HCT116 (cell line): ENCODE measurements around the gene GAB2. TPM values are rescaled to one million over a fixed set of nuclear protein-coding genes. Genes with fewer than 3 reads are reported as not detected.

Experiments
- ATAC-seq: fragments of 200-7000 bp; cut with Tn5 transposase; 2 replicates; pipeline ENCODE4 v1.9.1; 2020; ENCODE audit warnings: mild to moderate bottlenecking, moderate library complexity
- BruUV-seq: library from RNA; stranded (reverse); fragments of 400-500 nt; replicated peaks from 2 replicates; lab custom pipeline; 2021; lab: Mats Ljungman, UMichigan
- CTCF ChIA-PET: fragments of 300-600 bp; sonication (Branson Sonifier 250); formaldehyde crosslinking; loops from one replicate; lab custom pipeline; 2021; ENCODE audit warnings: antibody characterized with exemption; lab: Charles Lee
- POLR2A ChIA-PET: fragments of 300-600, 350-600 bp; sonication (Branson Sonifier 250); formaldehyde crosslinking; loops from one replicate; lab custom pipeline; 2021; ENCODE audit warnings: antibody characterized with exemption; lab: Charles Lee
- RAD21 ChIA-PET, 2 experiments: fragments of 300-600 bp; sonication (Branson Sonifier 250); formaldehyde crosslinking; loops; one replicate each; lab custom pipeline; 2023; ENCODE audit warnings: low total read pairs in 2 of 2; ENCODE audit not compliant: uncharacterized antibody in 2 of 2, unreplicated experiment in 2 of 2, low non-redundant PET in 1 of 2; lab: Charles Lee
- DNase-seq: peaks from one replicate; pipeline ENCODE4 v3.0.0-alpha.2; 2010; ENCODE audit warnings: low read depth, low spot score
- H2AFZ ChIP-seq: fragments of 200-600 bp; shearing (Covaris generic), sonication (generic); 2 replicates; pipeline ENCODE4 v1.6.1; 2017; ENCODE audit warnings: low read depth, mixed run types, mixed read lengths, antibody characterized with exemption, low read length; ENCODE audit not compliant: poor library complexity, severe bottlenecking
- H3K27ac ChIP-seq: 2 replicates; pipeline ENCODE4 v1.5.1; 2012; ENCODE audit warnings: low read depth, low read length
- H3K27me3 ChIP-seq: fragments of 200-600 bp; sonication (generic); 2 replicates; pipeline ENCODE4 v1.6.1; 2016; ENCODE audit warnings: mixed run types, low read length, mixed read lengths; ENCODE audit not compliant: insufficient read depth
- H3K36me3 ChIP-seq, 2 experiments: fragments of 200-500 bp in 1 of 2; fragments of 200-600 bp in 1 of 2; sonication (Bioruptor generic) in 1 of 2; sonication (generic) in 1 of 2; 2 replicates each; pipeline versions ENCODE4 v1.5.1 to v1.6.1; 2014 to 2016; ENCODE audit warnings: low read length in 2 of 2, inconsistent platforms in 1 of 2, mixed read lengths in 1 of 2, mixed run types in 1 of 2; ENCODE audit not compliant: insufficient read depth in 2 of 2, control insufficient read depth in 1 of 2
- H3K4me1 ChIP-seq, 2 experiments: fragments of 200-600 bp in 1 of 2; sonication (generic) in 1 of 2; 2 replicates each; pipeline versions ENCODE4 v1.5.1 to v1.6.1; 2012 to 2017; ENCODE audit warnings: low read length in 2 of 2, inconsistent platforms in 1 of 2, mild to moderate bottlenecking in 1 of 2, mixed read lengths in 1 of 2, mixed run types in 1 of 2, moderate library complexity in 1 of 2; ENCODE audit not compliant: insufficient read depth in 2 of 2, control insufficient read depth in 1 of 2
- H3K4me2 ChIP-seq: fragments of 200-600 bp; sonication (generic); 2 replicates; pipeline ENCODE4 v1.6.1; 2017; ENCODE audit warnings: mixed run types, low read length, mixed read lengths
- H3K4me3 ChIP-seq, 2 experiments: fragments of 200-600 bp in 1 of 2; sonication (generic) in 1 of 2; replicated peaks in 1 of 2; 2 replicates each; pipeline ENCODE4 v1.5.1; 2011 to 2016; ENCODE audit warnings: low read length in 2 of 2, control low read depth in 1 of 2, low read depth in 1 of 2, mild to moderate bottlenecking in 1 of 2, mixed read lengths in 1 of 2, mixed run types in 1 of 2
- H3K79me2 ChIP-seq: fragments of 200-600 bp; sonication (generic); 2 replicates; pipeline ENCODE4 v1.6.1; 2017; ENCODE audit warnings: mild to moderate bottlenecking, mixed run types, low read length, moderate library complexity, mixed read lengths; ENCODE audit not compliant: insufficient read depth
- H3K9ac ChIP-seq: fragments of 200-600 bp; sonication (generic); 2 replicates; pipeline ENCODE4 v1.6.1; 2016; ENCODE audit warnings: low read length, mixed read lengths
- H3K9me2 ChIP-seq: fragments of 200-600 bp; sonication (generic), shearing (Covaris generic); 2 replicates; pipeline ENCODE4 v1.6.1; 2017; ENCODE audit warnings: mixed run types, mild to moderate bottlenecking, moderate library complexity; ENCODE audit not compliant: insufficient read depth
- H3K9me3 ChIP-seq, 2 experiments: fragments of 200-500 bp in 1 of 2; fragments of 200-600 bp in 1 of 2; sonication (Bioruptor generic) in 1 of 2; sonication (generic) in 1 of 2; 2 replicates each; pipeline ENCODE4 v1.6.1; 2014 to 2017; ENCODE audit warnings: low read length in 2 of 2, mixed read lengths in 2 of 2, inconsistent platforms in 1 of 2, low read depth in 1 of 2, mild to moderate bottlenecking in 1 of 2, mixed run types in 1 of 2, moderate library complexity in 1 of 2; ENCODE audit not compliant: control insufficient read depth in 1 of 2, insufficient read depth in 1 of 2
- H4K20me1 ChIP-seq: fragments of 200-600 bp; sonication (generic), shearing (Covaris generic); 2 replicates; pipeline ENCODE4 v1.6.1; 2017; ENCODE audit warnings: mixed run types, mild to moderate bottlenecking, moderate library complexity; ENCODE audit not compliant: insufficient read depth
- CEBPB ChIP-seq: IDR thresholded peaks from 2 replicates; pipeline ENCODE4 v1.6.1; 2012; ENCODE audit warnings: low read depth
- EGR1 ChIP-seq: IDR thresholded peaks from 2 replicates; pipeline ENCODE4 v1.6.1; 2012; ENCODE audit warnings: low read depth
- ELF1 ChIP-seq: IDR thresholded peaks from 2 replicates; pipeline ENCODE4 v1.6.1; 2012; ENCODE audit warnings: low read depth, borderline replicate concordance
- EZH2 ChIP-seq: fragments of 200-600 bp; sonication (generic); IDR thresholded peaks from 2 replicates; pipeline ENCODE4 v1.6.1; 2017; ENCODE audit warnings: antibody characterized with exemption, mixed run types
- EZH2phosphoT487 ChIP-seq: fragments of 200-600 bp; IDR thresholded peaks from 2 replicates; pipeline ENCODE4 v1.6.1; 2018; ENCODE audit warnings: antibody characterized with exemption, borderline replicate concordance
- FOSL1 ChIP-seq: IDR thresholded peaks from 2 replicates; pipeline ENCODE4 v1.6.1; 2012; ENCODE audit warnings: low read depth
- POLR2A ChIP-seq: IDR thresholded peaks from 2 replicates; pipeline ENCODE4 v1.7.0; 2011; ENCODE audit warnings: borderline replicate concordance; ENCODE audit not compliant: insufficient read depth, insufficient read length; ENCODE audit errors: extremely low read depth
- RAD21 ChIP-seq: IDR thresholded peaks from 2 replicates; pipeline ENCODE4 v1.6.1; 2012; ENCODE audit warnings: low read depth, mild to moderate bottlenecking
- SIN3A ChIP-seq: IDR thresholded peaks from 2 replicates; pipeline ENCODE4 v1.6.1; 2012; ENCODE audit warnings: low read depth
- SP1 ChIP-seq: IDR thresholded peaks from 2 replicates; pipeline ENCODE4 v1.6.1; 2012; ENCODE audit warnings: low read depth
- SRF ChIP-seq: IDR thresholded peaks from 2 replicates; pipeline ENCODE4 v1.6.1; 2012; ENCODE audit warnings: low read depth
- YY1 ChIP-seq: IDR thresholded peaks from 2 replicates; pipeline ENCODE4 v1.6.1; 2011; ENCODE audit warnings: low read length, low read depth, moderate library complexity, mild to moderate bottlenecking; ENCODE audit not compliant: insufficient replicate concordance; ENCODE audit errors: extremely low read depth
- ZFX ChIP-seq: fragments of 450-650 bp; IDR thresholded peaks from 2 replicates; pipeline ENCODE4 v1.6.1; 2017
- ZNF274 ChIP-seq: fragments of 200-500 bp; sonication (Bioruptor generic); IDR thresholded peaks from 2 replicates; pipeline ENCODE4 v1.6.1; 2014; ENCODE audit warnings: mild to moderate bottlenecking, low read depth, low read length, inconsistent platforms
- intact Hi-C: fragments of 100-400 bp; cut with micrococcal nuclease; formaldehyde crosslinking; loops from 2 replicates; pipeline ENCODE4 v1.10.0; 2022
- total RNA-seq: library from RNA; stranded (reverse); gene quantifications from one replicate; pipeline ENCODE4 v1.2.1, GENCODE V29; 2021; ENCODE audit not compliant: unreplicated experiment
- TF ChIP-seq, protein P1 (sequence below), 3 experiments: fragments of 200-600 bp in 1 of 3; sonication (generic) in 1 of 3; IDR thresholded peaks in 2 of 3; conservative IDR thresholded peaks in 1 of 3; 2 replicates each; pipeline ENCODE4 v1.5.1; 2012 to 2017; ENCODE audit warnings: low read depth in 2 of 3, low read length in 2 of 3, antibody characterized with exemption in 1 of 3, borderline replicate concordance in 1 of 3, control low read depth in 1 of 3, mild to moderate bottlenecking in 1 of 3, mixed read lengths in 1 of 3, mixed run types in 1 of 3, moderate library complexity in 1 of 3; ENCODE audit not compliant: insufficient read depth in 1 of 3
- TF ChIP-seq, protein P2 (sequence below): IDR thresholded peaks from 2 replicates; pipeline ENCODE4 v1.6.1; 2012
- TF ChIP-seq, protein P3 (sequence below): IDR thresholded peaks from 2 replicates; pipeline ENCODE4 v1.6.1; 2011; ENCODE audit warnings: mild to moderate bottlenecking, low read length, moderate library complexity; ENCODE audit not compliant: insufficient replicate concordance; ENCODE audit errors: extremely low read depth

The GAB2 gene
- total RNA-seq, 1 experiment from 2014 or later: 1.9 TPM

DNA sequence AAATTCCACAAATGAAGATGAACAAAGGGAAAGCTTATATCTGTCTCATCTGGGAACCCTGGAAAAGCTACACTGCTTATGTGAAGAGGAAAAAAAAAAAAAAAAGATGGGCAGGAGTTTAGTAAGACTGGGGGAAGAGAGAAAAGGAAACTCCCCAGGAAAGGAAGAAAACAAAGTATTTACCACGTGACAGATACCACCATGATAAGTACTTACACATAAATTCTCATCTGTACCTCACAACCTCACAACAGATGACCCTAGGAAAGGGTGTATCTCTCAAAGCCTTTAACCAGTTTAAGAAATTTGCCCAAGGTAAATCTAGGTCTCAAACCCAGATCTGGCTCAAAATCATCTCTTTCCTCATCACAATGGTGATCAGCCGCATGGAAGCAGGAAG lies 77.1 kb downstream of the GAB2 start:
- Histone ChIP-seq H2AFZ (no peak overlapping the region), H3K4me2 (no peak overlapping the region), H3K9ac (no peak overlapping the region), H3K27ac (no peak overlapping the region), H3K4me1 (peaks cover 0 to 14% of the 10 kb centered on the region in 2 experiments; a peak in 2 of 4 replicates), H4K20me1 (no peaks in the 10 kb centered on the region)
- ChIA-PET CTCF (no interaction called here), POLR2A (no interaction called here)
- DNase-seq: no peak
- intact Hi-C loops: no loop called here
- TF ChIP-seq ZNF274: no peak
- no peak for TF ChIP-seq SP1
- no peak for TF ChIP-seq FOSL1
- no peak for TF ChIP-seq POLR2A
- no peak for TF ChIP-seq SRF
- TF ChIP-seq EGR1: no peak
- no peak for TF ChIP-seq CEBPB
- no peak for TF ChIP-seq RAD21
- TF ChIP-seq, protein P1, sequence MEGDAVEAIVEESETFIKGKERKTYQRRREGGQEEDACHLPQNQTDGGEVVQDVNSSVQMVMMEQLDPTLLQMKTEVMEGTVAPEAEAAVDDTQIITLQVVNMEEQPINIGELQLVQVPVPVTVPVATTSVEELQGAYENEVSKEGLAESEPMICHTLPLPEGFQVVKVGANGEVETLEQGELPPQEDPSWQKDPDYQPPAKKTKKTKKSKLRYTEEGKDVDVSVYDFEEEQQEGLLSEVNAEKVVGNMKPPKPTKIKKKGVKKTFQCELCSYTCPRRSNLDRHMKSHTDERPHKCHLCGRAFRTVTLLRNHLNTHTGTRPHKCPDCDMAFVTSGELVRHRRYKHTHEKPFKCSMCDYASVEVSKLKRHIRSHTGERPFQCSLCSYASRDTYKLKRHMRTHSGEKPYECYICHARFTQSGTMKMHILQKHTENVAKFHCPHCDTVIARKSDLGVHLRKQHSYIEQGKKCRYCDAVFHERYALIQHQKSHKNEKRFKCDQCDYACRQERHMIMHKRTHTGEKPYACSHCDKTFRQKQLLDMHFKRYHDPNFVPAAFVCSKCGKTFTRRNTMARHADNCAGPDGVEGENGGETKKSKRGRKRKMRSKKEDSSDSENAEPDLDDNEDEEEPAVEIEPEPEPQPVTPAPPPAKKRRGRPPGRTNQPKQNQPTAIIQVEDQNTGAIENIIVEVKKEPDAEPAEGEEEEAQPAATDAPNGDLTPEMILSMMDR (IDR thresholded peaks at IDR 0.05 in 2 of 3, conservative IDR thresholded peaks at IDR 0.05 in 1 of 3; ENCODE audit: borderline replicate concordance in 1 of 3, insufficient read depth in 1 of 3, low read depth in 2 of 3, low read length in 2 of 3): no peak
- TF ChIP-seq ZFX: no peak
- no peak for TF ChIP-seq EZH2
- TF ChIP-seq, protein P2, sequence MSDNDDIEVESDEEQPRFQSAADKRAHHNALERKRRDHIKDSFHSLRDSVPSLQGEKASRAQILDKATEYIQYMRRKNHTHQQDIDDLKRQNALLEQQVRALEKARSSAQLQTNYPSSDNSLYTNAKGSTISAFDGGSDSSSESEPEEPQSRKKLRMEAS: no peak
- TF ChIP-seq EZH2phosphoT487: no peak
- no peak for TF ChIP-seq ELF1
- TF ChIP-seq YY1: no peak
- TF ChIP-seq, protein P3, sequence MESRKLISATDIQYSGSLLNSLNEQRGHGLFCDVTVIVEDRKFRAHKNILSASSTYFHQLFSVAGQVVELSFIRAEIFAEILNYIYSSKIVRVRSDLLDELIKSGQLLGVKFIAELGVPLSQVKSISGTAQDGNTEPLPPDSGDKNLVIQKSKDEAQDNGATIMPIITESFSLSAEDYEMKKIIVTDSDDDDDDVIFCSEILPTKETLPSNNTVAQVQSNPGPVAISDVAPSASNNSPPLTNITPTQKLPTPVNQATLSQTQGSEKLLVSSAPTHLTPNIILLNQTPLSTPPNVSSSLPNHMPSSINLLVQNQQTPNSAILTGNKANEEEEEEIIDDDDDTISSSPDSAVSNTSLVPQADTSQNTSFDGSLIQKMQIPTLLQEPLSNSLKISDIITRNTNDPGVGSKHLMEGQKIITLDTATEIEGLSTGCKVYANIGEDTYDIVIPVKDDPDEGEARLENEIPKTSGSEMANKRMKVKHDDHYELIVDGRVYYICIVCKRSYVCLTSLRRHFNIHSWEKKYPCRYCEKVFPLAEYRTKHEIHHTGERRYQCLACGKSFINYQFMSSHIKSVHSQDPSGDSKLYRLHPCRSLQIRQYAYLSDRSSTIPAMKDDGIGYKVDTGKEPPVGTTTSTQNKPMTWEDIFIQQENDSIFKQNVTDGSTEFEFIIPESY: no peak
- no peak for TF ChIP-seq SIN3A
- TF ChIP-seq, all 23 proteins: peak for 0
- RAD21 ChIA-PET: no interaction called here
- Histone ChIP-seq H3K36me3 (no peaks in the 10 kb centered on the region), H3K79me2 (no peaks in the 10 kb centered on the region), H3K4me3 (no peak overlapping the region), H3K27me3 (no peaks in the 10 kb centered on the region), H3K9me3 (no peaks in the 10 kb centered on the region), H3K9me2 (no peaks in the 10 kb centered on the region)
- no TSS peak for BruUV-seq
- ATAC-seq: no peak
